ENCODE data around the gene OR2AT4. TPM values are rescaled to one million over a fixed set of nuclear protein-coding genes. Genes with fewer than 3 reads are reported as not detected.
"Not testable (repeated sequence)": the region's sequence is repeated elsewhere in the genome, so short reads cannot be mapped to it uniquely, and the experiment has no call there.

OR2AT4 gene
- total and polyA plus RNA-seq, 5 donors, result not detected

- no peak for DNase-seq
- intact Hi-C loops (cut with DNase I), result no loop called here
- Histone ChIP-seq H3K4me3 (ENCODE audit: low read length) (no peak overlapping the region), H3K27ac (ENCODE audit: low read length) (no peak overlapping the region), H3K4me1 (ENCODE audit: control insufficient read depth, insufficient read depth, low read length) (no peaks in the 10 kb centered on the region), H3K27me3 (ENCODE audit: control insufficient read depth, insufficient read depth) (no peaks in the 10 kb centered on the region), H3K9me3 (ENCODE audit: control insufficient read depth, low read length) (no peaks in the 10 kb centered on the region)
- WGBS, result 68% methylated on average over 7 of the region's 7 CpGs
- no peak for ATAC-seq
Measured at GRCh38 chr11:75066061-75066460, 30.6 kb downstream of the OR2AT4 start.

- Histone ChIP-seq H3K27ac (ENCODE audit: low read length) (no peak overlapping the region), H3K27me3 (ENCODE audit: control insufficient read depth, insufficient read depth) (no peaks in the 10 kb centered on the region), H3K4me1 (ENCODE audit: control insufficient read depth, insufficient read depth, low read length) (no peaks in the 10 kb centered on the region), H3K9me3 (ENCODE audit: control insufficient read depth, low read length) (no peaks in the 10 kb centered on the region), H3K4me3 (ENCODE audit: low read length) (no peak overlapping the region)
- ATAC-seq (no peak), DNase-seq (no peak)
- intact Hi-C loops (cut with DNase I), result no loop called here
- WGBS, result 57% methylated on average over 3 of the region's 3 CpGs
Measured at GRCh38 chr11:75063741-75064314, 32.8 kb downstream of the OR2AT4 start.

- DNase-seq (no peak), ATAC-seq (no peak)
- H3K4me3 ChIP-seq (ENCODE audit: low read length), result no peak overlapping the region
- H3K9me3 ChIP-seq (ENCODE audit: control insufficient read depth, low read length), result no peaks in the 10 kb centered on the region
- H3K4me1 ChIP-seq (ENCODE audit: control insufficient read depth, insufficient read depth, low read length), result no peaks in the 10 kb centered on the region
- H3K27ac ChIP-seq (ENCODE audit: low read length), result no peak overlapping the region
- no peaks in the 10 kb centered on the region for H3K27me3 ChIP-seq (ENCODE audit: control insufficient read depth, insufficient read depth)
- intact Hi-C loops (cut with DNase I), result no loop called here
Measured at GRCh38 chr11:75059299-75059698, 37.4 kb downstream of the OR2AT4 start.

- WGBS, result 78% methylated on average over 3 of the region's 3 CpGs
Measured at GRCh38 chr11:75056814-75057213, 39.9 kb downstream of the OR2AT4 start.

GRCh38 chr11:75055511-75055910 lies 41.2 kb downstream of the OR2AT4 start:
- Histone ChIP-seq H3K27me3 (ENCODE audit: control insufficient read depth, insufficient read depth) (no peaks in the 10 kb centered on the region), H3K27ac (ENCODE audit: low read length) (no peak overlapping the region), H3K4me3 (ENCODE audit: low read length) (no peak overlapping the region), H3K9me3 (ENCODE audit: control insufficient read depth, low read length) (no peaks in the 10 kb centered on the region), H3K4me1 (ENCODE audit: control insufficient read depth, insufficient read depth, low read length) (no peaks in the 10 kb centered on the region)
- no peak for DNase-seq
- intact Hi-C loops (cut with DNase I), result no loop called here
- no peak for ATAC-seq
- 81% methylated on average over 6 of the region's 6 CpGs for WGBS

More at GRCh38 chr11:75056814-75057213, 39.9 kb downstream of the OR2AT4 start:
- no peak for DNase-seq
- Histone ChIP-seq H3K27me3 (ENCODE audit: control insufficient read depth, insufficient read depth) (no peaks in the 10 kb centered on the region), H3K4me3 (ENCODE audit: low read length) (no peak overlapping the region), H3K27ac (ENCODE audit: low read length) (no peak overlapping the region), H3K4me1 (ENCODE audit: control insufficient read depth, insufficient read depth, low read length) (no peaks in the 10 kb centered on the region), H3K9me3 (ENCODE audit: control insufficient read depth, low read length) (no peaks in the 10 kb centered on the region)
- intact Hi-C loops (cut with DNase I), result no loop called here
- ATAC-seq, result no peak

- H3K4me3 ChIP-seq (ENCODE audit: low read length), result no peak overlapping the region
- H3K27ac ChIP-seq (ENCODE audit: low read length), result no peak overlapping the region
- intact Hi-C loops (cut with DNase I), result no loop called here
- ATAC-seq, result no peak
- no peaks in the 10 kb centered on the region for H3K9me3 ChIP-seq (ENCODE audit: control insufficient read depth, low read length)
- H3K27me3 ChIP-seq (ENCODE audit: control insufficient read depth, insufficient read depth), result no peaks in the 10 kb centered on the region
- 92% methylated on average over 1 of the region's 1 CpG for WGBS
- H3K4me1 ChIP-seq (ENCODE audit: control insufficient read depth, insufficient read depth, low read length), result no peaks in the 10 kb centered on the region
- DNase-seq, result no peak
Measured at GRCh38 chr11:75052457-75052856, 44.2 kb downstream of the OR2AT4 start.

GRCh38 chr11:75051043-75051442 lies 45.6 kb downstream of the OR2AT4 start:
- H3K27ac ChIP-seq (ENCODE audit: low read length), result no peak overlapping the region
- intact Hi-C loops (cut with DNase I), result no loop called here
- no peak overlapping the region for H3K4me3 ChIP-seq (ENCODE audit: low read length)
- ATAC-seq, result no peak
- DNase-seq, result no peak
- no peaks in the 10 kb centered on the region for H3K27me3 ChIP-seq (ENCODE audit: control insufficient read depth, insufficient read depth)
- no peaks in the 10 kb centered on the region for H3K4me1 ChIP-seq (ENCODE audit: control insufficient read depth, insufficient read depth, low read length)
- H3K9me3 ChIP-seq (ENCODE audit: control insufficient read depth, low read length), result no peaks in the 10 kb centered on the region
- 79% methylated on average over 5 of the region's 5 CpGs for WGBS

- H3K9me3 ChIP-seq (ENCODE audit: control insufficient read depth, low read length), result no peaks in the 10 kb centered on the region
Measured at GRCh38 chr11:75050516-75050915, 46.2 kb downstream of the OR2AT4 start.

GRCh38 chr11:75049501-75050266 lies 47.0 kb downstream of the OR2AT4 start:
- H3K4me1 ChIP-seq (ENCODE audit: control insufficient read depth, insufficient read depth, low read length); H3K9me3 ChIP-seq (ENCODE audit: control insufficient read depth, low read length); intact Hi-C loops (cut with DNase I); H3K4me3 ChIP-seq (ENCODE audit: low read length); DNase-seq; H3K27me3 ChIP-seq (ENCODE audit: control insufficient read depth, insufficient read depth); H3K27ac ChIP-seq (ENCODE audit: low read length); ATAC-seq: not testable (repeated sequence)
- 78% methylated on average over 8 of the region's 8 CpGs for WGBS

More at GRCh38 chr11:75050516-75050915, 46.2 kb downstream of the OR2AT4 start:
- intact Hi-C loops (cut with DNase I), result no loop called here
- no peak for ATAC-seq
- Histone ChIP-seq H3K27ac (ENCODE audit: low read length) (no peak overlapping the region), H3K4me1 (ENCODE audit: control insufficient read depth, insufficient read depth, low read length) (no peaks in the 10 kb centered on the region), H3K4me3 (ENCODE audit: low read length) (no peak overlapping the region), H3K27me3 (ENCODE audit: control insufficient read depth, insufficient read depth) (no peaks in the 10 kb centered on the region)
- 90% methylated on average over 4 of the region's 4 CpGs for WGBS
- DNase-seq, result no peak

- Histone ChIP-seq H3K27ac (ENCODE audit: low read length) (no peak overlapping the region), H3K4me1 (ENCODE audit: control insufficient read depth, insufficient read depth, low read length) (no peaks in the 10 kb centered on the region), H3K27me3 (ENCODE audit: control insufficient read depth, insufficient read depth) (no peaks in the 10 kb centered on the region), H3K4me3 (ENCODE audit: low read length) (no peak overlapping the region), H3K9me3 (ENCODE audit: control insufficient read depth, low read length) (no peaks in the 10 kb centered on the region)
- DNase-seq (no peak), ATAC-seq (no peak)
- WGBS, result 88% methylated on average over 4 of the region's 4 CpGs
- intact Hi-C loops (cut with DNase I), result no loop called here
Measured at GRCh38 chr11:75047191-75047590, 49.5 kb downstream of the OR2AT4 start.

- H3K4me1 ChIP-seq (ENCODE audit: control insufficient read depth, insufficient read depth, low read length); H3K9me3 ChIP-seq (ENCODE audit: control insufficient read depth, low read length); DNase-seq; intact Hi-C loops (cut with DNase I); H3K27ac ChIP-seq (ENCODE audit: low read length); H3K4me3 ChIP-seq (ENCODE audit: low read length); ATAC-seq; H3K27me3 ChIP-seq (ENCODE audit: control insufficient read depth, insufficient read depth): not testable (repeated sequence)
- 85% methylated on average over 5 of the region's 5 CpGs for WGBS
Measured at GRCh38 chr11:75046668-75047067, 50.0 kb downstream of the OR2AT4 start.
